WTC11 (cell line): ENCODE measurements around the gene RIC8B. TPM values are rescaled to one million over a fixed set of nuclear protein-coding genes. Genes with fewer than 3 reads are reported as not detected.

Experiments
- ATAC-seq: fragments of 200-7000 bp; cut with Tn5 transposase; 2 replicates; pipeline ENCODE4 v1.10.0; 2021; ENCODE audit warnings: mild to moderate bottlenecking, moderate library complexity
- CTCF ChIA-PET: fragments of 300-600 bp; sonication (Branson Sonifier 250); formaldehyde crosslinking; loops from one replicate; lab custom pipeline; 2021; ENCODE audit warnings: antibody characterized with exemption; lab: Charles Lee
- POLR2A ChIA-PET: fragments of 350-600 bp; sonication (Branson Sonifier 250); formaldehyde crosslinking; loops from one replicate; lab custom pipeline; 2021; ENCODE audit warnings: antibody characterized with exemption; lab: Charles Lee
- DNase-seq: peaks from one replicate; pipeline ENCODE4 v3.0.0; 2021; ENCODE audit warnings: low spot score
- H3K27ac Mint-ChIP-seq: 2 replicates; pipeline ENCODE4 v1.8.0; 2021; ENCODE audit warnings: mixed read lengths
- H3K27me3 Mint-ChIP-seq: 2 replicates; pipeline ENCODE4 v1.8.0; 2021; ENCODE audit warnings: low read depth, mild to moderate bottlenecking, moderate library complexity, mixed read lengths
- H3K36me3 Mint-ChIP-seq: 2 replicates; pipeline ENCODE4 v1.8.0; 2021; ENCODE audit warnings: mixed read lengths
- H3K4me1 Mint-ChIP-seq: 2 replicates; pipeline ENCODE4 v1.8.0; 2022; ENCODE audit warnings: mixed read lengths
- H3K4me3 Mint-ChIP-seq: 2 replicates; pipeline ENCODE4 v1.8.0; 2021; ENCODE audit warnings: mild to moderate bottlenecking, moderate library complexity, mixed read lengths
- H3K9me3 Mint-ChIP-seq: 2 replicates; pipeline ENCODE4 v1.8.0; 2021; ENCODE audit warnings: mixed read lengths
- AR ChIP-seq: fragments of 250-450 bp; sonication (Bioruptor Pico); IDR thresholded peaks from 2 replicates; pipeline ENCODE4 v1.9.0; 2021; ENCODE audit warnings: mild to moderate bottlenecking
- ARID4B ChIP-seq: sonication (generic); formaldehyde crosslinking; IDR thresholded peaks from 2 replicates; pipeline ENCODE4 v1.8.0; 2023; ENCODE audit warnings: missing genetic modification reagents, mild to moderate bottlenecking, borderline replicate concordance
- ATF3 ChIP-seq: sonication (generic); formaldehyde crosslinking; conservative IDR thresholded peaks from 2 replicates; pipeline ENCODE4 v1.8.1; 2022; ENCODE audit warnings: mild to moderate bottlenecking, missing genetic modification reagents
- EMX1 ChIP-seq: fragments of 250-450 bp; sonication (Bioruptor Pico); IDR thresholded peaks from 2 replicates; pipeline ENCODE4 v1.8.0; 2021; ENCODE audit warnings: mild to moderate bottlenecking
- ESRRA ChIP-seq: sonication (generic); formaldehyde crosslinking; IDR thresholded peaks from 2 replicates; pipeline ENCODE4 v1.8.1; 2022; ENCODE audit warnings: mild to moderate bottlenecking, missing genetic modification reagents, borderline replicate concordance
- FOXJ3 ChIP-seq: sonication (generic); formaldehyde crosslinking; IDR thresholded peaks from 2 replicates; pipeline ENCODE4 v1.9.0; 2021; ENCODE audit warnings: missing genetic modification reagents, mild to moderate bottlenecking, borderline replicate concordance
- GRHL2 ChIP-seq: fragments of 250-450 bp; sonication (Bioruptor Pico); IDR thresholded peaks from 2 replicates; pipeline ENCODE4 v1.8.0; 2022; ENCODE audit warnings: mild to moderate bottlenecking, moderate library complexity; ENCODE audit not compliant: insufficient replicate concordance, severe bottlenecking
- HMGA2 ChIP-seq: fragments of 250-450 bp; sonication (Bioruptor Pico); IDR thresholded peaks from 2 replicates; pipeline ENCODE4 v1.4.0; 2021; ENCODE audit warnings: mild to moderate bottlenecking, moderate library complexity
- NFATC4 ChIP-seq: fragments of 250-450 bp; sonication (Bioruptor Pico); IDR thresholded peaks from 2 replicates; pipeline ENCODE4 v1.9.0; 2021; ENCODE audit warnings: mild to moderate bottlenecking
- SOX15 ChIP-seq: fragments of 250-450 bp; sonication (Bioruptor Pico); IDR thresholded peaks from 2 replicates; pipeline ENCODE4 v1.9.0; 2021; ENCODE audit warnings: mild to moderate bottlenecking
- TP53 ChIP-seq: sonication (generic); formaldehyde crosslinking; IDR thresholded peaks from 2 replicates; pipeline ENCODE4 v1.8.1; 2023; ENCODE audit warnings: mild to moderate bottlenecking, missing genetic modification reagents
- ZNF263 ChIP-seq: sonication (generic); formaldehyde crosslinking; IDR thresholded peaks from 2 replicates; pipeline ENCODE4 v1.8.1; 2022; ENCODE audit warnings: low read depth, mild to moderate bottlenecking, moderate library complexity, missing genetic modification reagents
- ZNF281 ChIP-seq: sonication (generic); formaldehyde crosslinking; IDR thresholded peaks from 2 replicates; pipeline ENCODE4 v1.8.0; 2023; ENCODE audit warnings: mild to moderate bottlenecking, missing genetic modification reagents
- ZNF425 ChIP-seq: fragments of 250-450 bp; sonication (Bioruptor Pico); conservative IDR thresholded peaks from 2 replicates; pipeline ENCODE4 v1.9.0; 2021; ENCODE audit warnings: mild to moderate bottlenecking
- total RNA-seq: library from RNA; stranded (reverse); gene quantifications from 3 replicates; pipeline ENCODE4 v1.2.3, GENCODE V29; 2021
- TF ChIP-seq, protein P1 (sequence below): sonication (generic); formaldehyde crosslinking; IDR thresholded peaks from 2 replicates; pipeline ENCODE4 v1.8.1; 2023; ENCODE audit warnings: mild to moderate bottlenecking, moderate library complexity, missing genetic modification reagents
- TF ChIP-seq, protein P2 (sequence below): fragments of 250-450 bp; sonication (Bioruptor Pico); IDR thresholded peaks from 2 replicates; pipeline ENCODE4 v1.9.0; 2021; ENCODE audit warnings: moderate library complexity, mild to moderate bottlenecking, inconsistent platforms, borderline replicate concordance
- TF ChIP-seq, protein P3 (sequence below): sonication (generic); formaldehyde crosslinking; IDR thresholded peaks from 2 replicates; pipeline ENCODE4 v1.8.0; 2022; ENCODE audit warnings: mild to moderate bottlenecking, missing genetic modification reagents
- TF ChIP-seq, protein P4 (sequence below): sonication (generic); formaldehyde crosslinking; IDR thresholded peaks from 2 replicates; pipeline ENCODE4 v1.8.1; 2022; ENCODE audit warnings: missing genetic modification reagents, borderline replicate concordance

Gene RIC8B
- total RNA-seq, 1 experiment from 2014 or later: 20.2 TPM

DNA sequence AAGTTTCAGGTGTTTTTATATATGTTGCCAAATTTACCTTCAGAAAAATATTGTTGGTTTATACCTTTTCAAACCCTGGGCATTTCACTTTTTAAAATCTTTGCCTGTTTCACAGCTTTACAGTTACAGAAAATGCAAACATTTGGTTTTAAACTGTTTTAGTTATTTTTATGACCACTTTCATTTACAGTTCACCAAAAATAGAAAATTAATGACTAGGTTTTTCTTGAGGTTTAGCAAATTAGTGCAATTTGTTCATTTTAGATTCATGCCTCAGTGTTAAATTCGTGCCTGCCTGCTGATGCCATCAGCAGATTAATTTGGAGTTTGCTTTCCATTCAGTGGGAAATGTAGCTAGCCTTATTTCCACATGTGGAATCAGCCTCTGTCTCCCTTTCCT lies 45.5 kb downstream of the RIC8B start:
- peaks cover 7% of the 10 kb centered on the region for H3K9me3 Mint-ChIP-seq
- CTCF ChIA-PET: no interaction called here
- ATAC-seq (no peak), DNase-seq (no peak)
- POLR2A ChIA-PET: no interaction called here
- H3K4me3 Mint-ChIP-seq: no peak overlapping the region
- H3K27me3 Mint-ChIP-seq: no peaks in the 10 kb centered on the region
- H3K4me1 Mint-ChIP-seq: peaks cover 19% of the 10 kb centered on the region
- H3K36me3 Mint-ChIP-seq: peaks cover 25% of the 10 kb centered on the region
- H3K27ac Mint-ChIP-seq: no peak overlapping the region
- TF ChIP-seq NFATC4 (CRISPR knock-in tag) (no peak), HMGA2 (CRISPR knock-in tag) (no peak), AR (CRISPR knock-in tag) (no peak), ESRRA (CRISPR knock-in tag) (no peak), ATF3 (CRISPR knock-in tag) (no peak), ZNF263 (CRISPR knock-in tag) (no peak), EMX1 (no peak), ZNF425 (CRISPR knock-in tag) (no peak), SOX15 (CRISPR knock-in tag) (no peak), FOXJ3 (CRISPR knock-in tag) (no peak), ZNF281 (CRISPR knock-in tag) (no peak), GRHL2 (no peak), TP53 (CRISPR knock-in tag) (no peak), ARID4B (no peak)
- TF ChIP-seq, protein P1, sequence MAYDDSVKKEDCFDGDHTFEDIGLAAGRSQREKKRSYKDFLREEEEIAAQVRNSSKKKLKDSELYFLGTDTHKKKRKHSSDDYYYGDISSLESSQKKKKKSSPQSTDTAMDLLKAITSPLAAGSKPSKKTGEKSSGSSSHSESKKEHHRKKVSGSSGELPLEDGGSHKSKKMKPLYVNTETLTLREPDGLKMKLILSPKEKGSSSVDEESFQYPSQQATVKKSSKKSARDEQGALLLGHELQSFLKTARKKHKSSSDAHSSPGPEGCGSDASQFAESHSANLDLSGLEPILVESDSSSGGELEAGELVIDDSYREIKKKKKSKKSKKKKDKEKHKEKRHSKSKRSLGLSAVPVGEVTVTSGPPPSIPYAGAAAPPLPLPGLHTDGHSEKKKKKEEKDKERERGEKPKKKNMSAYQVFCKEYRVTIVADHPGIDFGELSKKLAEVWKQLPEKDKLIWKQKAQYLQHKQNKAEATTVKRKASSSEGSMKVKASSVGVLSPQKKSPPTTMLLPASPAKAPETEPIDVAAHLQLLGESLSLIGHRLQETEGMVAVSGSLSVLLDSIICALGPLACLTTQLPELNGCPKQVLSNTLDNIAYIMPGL (CRISPR knock-in tag): no peak
- TF ChIP-seq, protein P2, sequence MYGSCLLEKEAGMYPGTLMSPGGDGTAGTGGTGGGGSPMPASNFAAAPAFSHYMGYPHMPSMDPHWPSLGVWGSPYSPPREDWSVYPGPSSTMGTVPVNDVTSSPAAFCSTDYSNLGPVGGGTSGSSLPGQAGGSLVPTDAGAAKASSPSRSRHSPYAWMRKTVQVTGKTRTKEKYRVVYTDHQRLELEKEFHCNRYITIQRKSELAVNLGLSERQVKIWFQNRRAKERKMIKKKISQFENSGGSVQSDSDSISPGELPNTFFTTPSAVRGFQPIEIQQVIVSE: no peak
- TF ChIP-seq, protein P3, sequence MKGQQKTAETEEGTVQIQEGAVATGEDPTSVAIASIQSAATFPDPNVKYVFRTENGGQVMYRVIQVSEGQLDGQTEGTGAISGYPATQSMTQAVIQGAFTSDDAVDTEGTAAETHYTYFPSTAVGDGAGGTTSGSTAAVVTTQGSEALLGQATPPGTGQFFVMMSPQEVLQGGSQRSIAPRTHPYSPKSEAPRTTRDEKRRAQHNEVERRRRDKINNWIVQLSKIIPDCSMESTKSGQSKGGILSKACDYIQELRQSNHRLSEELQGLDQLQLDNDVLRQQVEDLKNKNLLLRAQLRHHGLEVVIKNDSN (CRISPR knock-in tag): no peak
- TF ChIP-seq, protein P4, sequence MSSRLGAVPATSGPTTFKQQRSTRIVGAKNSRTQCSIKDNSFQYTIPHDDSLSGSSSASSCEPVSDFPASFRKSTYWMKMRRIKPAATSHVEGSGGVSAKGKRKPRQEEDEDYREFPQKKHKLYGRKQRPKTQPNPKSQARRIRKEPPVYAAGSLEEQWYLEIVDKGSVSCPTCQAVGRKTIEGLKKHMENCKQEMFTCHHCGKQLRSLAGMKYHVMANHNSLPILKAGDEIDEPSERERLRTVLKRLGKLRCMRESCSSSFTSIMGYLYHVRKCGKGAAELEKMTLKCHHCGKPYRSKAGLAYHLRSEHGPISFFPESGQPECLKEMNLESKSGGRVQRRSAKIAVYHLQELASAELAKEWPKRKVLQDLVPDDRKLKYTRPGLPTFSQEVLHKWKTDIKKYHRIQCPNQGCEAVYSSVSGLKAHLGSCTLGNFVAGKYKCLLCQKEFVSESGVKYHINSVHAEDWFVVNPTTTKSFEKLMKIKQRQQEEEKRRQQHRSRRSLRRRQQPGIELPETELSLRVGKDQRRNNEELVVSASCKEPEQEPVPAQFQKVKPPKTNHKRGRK (CRISPR knock-in tag): no peak
